ENCODE data around the gene SEMA6B. TPM values are rescaled to one million over a fixed set of nuclear protein-coding genes. Genes with fewer than 3 reads are reported as not detected.
A peak's percentile ranks its signal among the peaks of the same experiment; 100 is the strongest.

The SEMA6B gene
- total RNA-seq, 4 donors from 2014 or later, result 3.7 to 22.5 (median 14.2) TPM

DNA sequence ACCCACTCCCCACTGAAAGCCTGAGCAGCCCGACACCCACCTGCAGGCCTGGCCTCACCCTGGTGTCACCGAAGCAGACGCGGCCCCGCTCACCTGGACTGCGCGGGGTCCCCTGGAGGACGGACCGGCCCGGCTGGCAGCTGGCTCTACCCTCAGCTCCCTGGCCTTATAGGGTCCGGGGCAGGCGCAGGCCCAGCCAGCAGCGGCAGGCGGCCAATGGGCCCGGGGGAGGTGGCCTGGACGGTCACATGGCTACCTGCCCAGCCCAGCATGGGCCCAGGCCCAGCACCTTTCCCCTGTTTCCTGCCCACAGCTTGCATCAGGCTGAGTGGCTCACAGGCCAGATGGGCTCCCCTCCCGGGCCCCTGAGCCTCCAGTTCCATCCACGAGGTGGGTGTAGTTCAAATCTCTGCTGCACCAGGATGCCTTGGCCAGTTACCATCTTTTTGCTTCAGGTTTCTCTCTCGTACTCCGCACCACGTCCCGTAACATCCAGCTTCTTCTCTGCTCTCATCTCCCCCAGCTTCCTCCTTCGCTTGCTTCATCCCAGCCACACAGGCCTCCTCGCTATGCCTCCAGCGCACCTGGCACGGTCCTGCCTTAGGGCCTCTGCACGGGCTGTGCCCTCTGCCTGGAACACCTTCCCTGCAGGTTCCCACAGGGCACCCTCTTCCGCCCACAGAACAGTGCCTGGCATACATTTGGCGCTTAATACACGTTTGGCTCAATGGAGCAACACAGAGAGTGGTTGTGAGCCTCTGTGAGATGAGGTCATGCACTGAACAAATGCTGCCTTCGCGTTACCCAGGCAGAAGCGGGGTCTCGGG, 40.9 kb downstream of the SEMA6B start, which contains the start of gene PLIN4:
TSS of gene PLIN4 (minus strand) at position 142 of the 827 bp plus-strand sequence. CDS start 214 bp downstream, outside the sequence.
- no peaks in the 10 kb centered on the region for H3K9me3 ChIP-seq
- intact Hi-C loops (cut with DNase I), result loop anchor here (5.0 kb wide), 1 partner anchor 61 kb away; the partner anchor contains the start of gene UBXN6
- peak within 1 kb of the TSS; percentile 93 to 96 (median 94) for H3K27ac ChIP-seq (replicated peaks in 1 of 4)
- WGBS, result 43% methylated on average over 29 of the region's 34 CpGs
- H3K36me3 ChIP-seq, result peaks cover 1 to 15% (median 7%) of the 10 kb centered on the region in 4 donors
- H3K27me3 ChIP-seq, result no peaks in the 10 kb centered on the region
- TF ChIP-seq POLR2A (IDR thresholded peaks at IDR 0.05; ENCODE audit: low read depth) (peak; percentile 86), CTCF (IDR thresholded peaks at IDR 0.05) (no peak), POLR2AphosphoS5 (IDR thresholded peaks at IDR 0.05) (peak; percentile 93 to 99)
- H3K4me1 ChIP-seq, result peaks cover 27 to 54% (median 49%) of the 10 kb centered on the region in 4 donors
- no peak for DNase-seq (ENCODE audit: extremely low spot score)
- H3K4me3 ChIP-seq, result peak within 1 kb of the TSS; percentile 58 to 69 (median 64)

- H3K9me3 ChIP-seq, result no peaks in the 10 kb centered on the region
- peaks cover 8 to 22% (median 14%) of the 10 kb centered on the region in 4 donors for H3K36me3 ChIP-seq
- H3K27me3 ChIP-seq, result no peaks in the 10 kb centered on the region
- peak overlapping the region; percentile 58 to 69 (median 64) for H3K4me3 ChIP-seq
- no peak for DNase-seq (ENCODE audit: extremely low spot score)
- intact Hi-C loops (cut with DNase I), result loop anchor here (5.0 kb wide), 1 partner anchor 60 kb away; the partner anchor contains the start of gene UBXN6
- TF ChIP-seq POLR2A (IDR thresholded peaks at IDR 0.05; ENCODE audit: low read depth) (no peak), CTCF (IDR thresholded peaks at IDR 0.05) (no peak), EP300 (IDR thresholded peaks at IDR 0.05) (no peak), POLR2AphosphoS5 (IDR thresholded peaks at IDR 0.05) (no peak)
- WGBS, result 75% methylated on average over 6 of the region's 24 CpGs
- H3K4me1 ChIP-seq, result peaks cover 27 to 54% (median 46%) of the 10 kb centered on the region in 4 donors
- peak overlapping the region; percentile 93 to 96 (median 94) for H3K27ac ChIP-seq (replicated peaks in 1 of 4)
These were observed 41.9 kb downstream of the SEMA6B start for GRCh38 chr19:4517451-4518057.

DNA sequence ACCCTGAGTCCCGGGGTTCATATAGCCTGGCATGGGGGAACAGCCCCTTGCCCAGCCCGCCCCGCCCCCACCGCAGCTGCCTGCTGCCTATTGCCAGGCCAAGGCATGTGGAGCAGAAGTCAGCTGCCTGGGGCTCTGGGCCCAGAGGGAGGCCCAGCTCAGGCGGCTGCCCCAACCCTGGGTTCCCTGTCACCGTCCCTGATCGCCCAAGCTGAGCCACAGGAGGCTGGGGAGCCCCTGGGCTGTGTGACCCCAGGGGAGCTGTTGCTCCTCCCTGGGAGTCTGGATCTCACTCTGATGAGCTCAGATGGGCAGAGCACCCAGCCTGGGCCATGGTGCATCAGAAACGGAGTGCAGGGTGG, 42.6 kb downstream of the SEMA6B start:
- Histone ChIP-seq H3K4me1 (peaks cover 27 to 54% (median 46%) of the 10 kb centered on the region in 4 donors), H3K27ac (replicated peaks in 1 of 4) (peak overlapping the region; percentile 93 to 96 (median 94)), H3K4me3 (peak overlapping the region; percentile 58 to 69 (median 64)), H3K36me3 (peaks cover 12 to 27% (median 19%) of the 10 kb centered on the region in 4 donors), H3K9me3 (no peaks in the 10 kb centered on the region), H3K27me3 (no peaks in the 10 kb centered on the region)
- intact Hi-C loops (cut with DNase I), result loop anchor here (5.0 kb wide), 1 partner anchor 60 kb away; the partner anchor contains the start of gene UBXN6
- no CpG with 5 or more reads among the region's 8 CpGs for WGBS
- TF ChIP-seq EP300 (IDR thresholded peaks at IDR 0.05) (no peak), POLR2A (IDR thresholded peaks at IDR 0.05; ENCODE audit: low read depth) (peak; percentile 70), POLR2AphosphoS5 (IDR thresholded peaks at IDR 0.05) (peak; percentile 67 to 68)
- DNase-seq (ENCODE audit: extremely low spot score), result no peak

DNA sequence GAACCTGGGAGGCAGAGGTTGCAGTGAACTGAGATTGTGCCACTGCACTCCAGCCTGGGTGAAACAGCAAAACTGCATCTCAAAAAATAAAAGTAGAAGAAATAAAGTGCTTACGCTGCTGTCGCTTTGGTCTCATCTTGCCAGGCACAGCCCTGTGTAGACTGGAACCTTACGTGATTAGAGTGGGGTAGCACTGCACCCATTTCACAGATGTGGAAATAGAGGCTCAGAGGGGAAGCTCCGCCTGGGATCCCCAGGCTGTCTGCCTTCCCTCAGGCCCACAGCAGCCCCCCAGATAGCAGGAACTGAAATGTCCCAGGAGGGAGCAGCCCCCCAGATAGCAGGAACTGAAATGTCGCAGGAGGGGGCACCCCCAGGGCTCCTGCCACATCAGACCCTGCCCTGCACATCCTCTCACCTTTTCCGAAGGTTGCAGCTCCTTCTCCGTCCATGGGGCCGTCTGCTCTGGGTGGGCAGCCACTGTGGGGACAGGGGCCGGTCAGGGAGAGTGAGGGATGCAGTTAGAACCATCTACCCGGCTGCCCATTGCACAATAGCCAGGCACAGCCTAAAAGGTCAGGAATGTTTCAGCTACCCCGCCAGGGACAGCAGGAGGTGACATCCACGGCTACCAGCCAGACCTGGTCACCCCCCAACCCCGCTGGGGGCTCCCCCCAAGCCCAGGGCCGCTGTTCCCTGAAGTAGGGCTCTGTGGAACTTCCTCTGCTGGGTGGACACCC, 43.1 kb downstream of the SEMA6B start:
- intact Hi-C loops (cut with DNase I), result loop anchor here (5.0 kb wide), 1 partner anchor 59 kb away; the partner anchor contains the start of gene UBXN6
- Histone ChIP-seq H3K9me3 (no peaks in the 10 kb centered on the region), H3K4me1 (peaks cover 27 to 54% (median 46%) of the 10 kb centered on the region in 4 donors), H3K4me3 (peak overlapping the region; percentile 58 to 69 (median 64)), H3K36me3 (peaks cover 12 to 30% (median 21%) of the 10 kb centered on the region in 4 donors), H3K27ac (replicated peaks in 1 of 4) (peak overlapping the region; percentile 93 to 96 (median 94)), H3K27me3 (no peaks in the 10 kb centered on the region)
- TF ChIP-seq CTCF (IDR thresholded peaks at IDR 0.05) (no peak), POLR2A (IDR thresholded peaks at IDR 0.05; ENCODE audit: low read depth) (no peak), POLR2AphosphoS5 (IDR thresholded peaks at IDR 0.05) (no peak), EP300 (IDR thresholded peaks at IDR 0.05) (no peak)
- DNase-seq (ENCODE audit: extremely low spot score), result no peak
- 87% methylated on average over 4 of the region's 14 CpGs for WGBS

Measured in esophagus muscularis mucosa (tissue), 4 donors.